Mononuclear cell (primary cell): Measurements from ENCODE around the gene OR6P1. TPM values are rescaled to one million over a fixed set of nuclear protein-coding genes. Genes with fewer than 3 reads are reported as not detected.

Source experiments
- H3K27me3 ChIP-seq: 2 replicates; pipeline ENCODE4 v1.6.0; 2011; ENCODE audit warnings: low read length, control low read depth; ENCODE audit not compliant: insufficient read depth
- H3K4me1 ChIP-seq: 2 replicates; pipeline ENCODE4 v1.5.1; 2011; ENCODE audit warnings: mild to moderate bottlenecking, low read length, control low read depth; ENCODE audit not compliant: insufficient read depth
- H3K4me3 ChIP-seq: 2 replicates; pipeline ENCODE4 v1.5.1; 2011; ENCODE audit warnings: mild to moderate bottlenecking, low read length, moderate library complexity
- H3K9me3 ChIP-seq: 2 replicates; pipeline ENCODE4 v1.5.1; 2011; ENCODE audit warnings: low read depth, mild to moderate bottlenecking, control low read depth, low read length
- total RNA-seq: library from RNA; depleted of rRNA; stranded (reverse); fragments of >200 nt; gene quantifications from one replicate; pipeline ENCODE4 v1.2.3, GENCODE V29; 2012

The OR6P1 gene
- total RNA-seq, 1 donor: not detected

DNA sequence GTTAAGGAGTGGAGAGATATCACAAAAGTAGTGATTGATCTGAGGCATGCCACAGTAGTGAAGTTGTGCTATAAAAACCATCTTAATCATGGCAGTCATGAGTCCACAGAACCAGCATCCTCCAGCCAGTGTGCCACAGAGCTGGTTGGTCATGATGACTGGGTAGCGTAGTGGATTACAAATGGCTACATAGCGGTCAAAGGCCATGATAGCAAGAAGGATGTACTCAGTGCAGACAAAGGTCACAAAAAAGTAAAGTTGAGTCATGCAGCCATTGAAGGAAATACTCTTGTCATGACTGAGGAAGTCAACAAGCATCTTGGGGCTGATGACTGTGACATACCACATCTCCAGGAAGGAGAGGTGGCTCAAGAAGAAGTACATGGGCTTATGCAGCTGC is 22.8 kb downstream of the OR6P1 start:
- no peaks in the 10 kb centered on the region for H3K9me3 ChIP-seq
- H3K4me1 ChIP-seq: no peaks in the 10 kb centered on the region
- no peak overlapping the region for H3K4me3 ChIP-seq
- H3K27me3 ChIP-seq: peaks cover 3% of the 10 kb centered on the region

DNA sequence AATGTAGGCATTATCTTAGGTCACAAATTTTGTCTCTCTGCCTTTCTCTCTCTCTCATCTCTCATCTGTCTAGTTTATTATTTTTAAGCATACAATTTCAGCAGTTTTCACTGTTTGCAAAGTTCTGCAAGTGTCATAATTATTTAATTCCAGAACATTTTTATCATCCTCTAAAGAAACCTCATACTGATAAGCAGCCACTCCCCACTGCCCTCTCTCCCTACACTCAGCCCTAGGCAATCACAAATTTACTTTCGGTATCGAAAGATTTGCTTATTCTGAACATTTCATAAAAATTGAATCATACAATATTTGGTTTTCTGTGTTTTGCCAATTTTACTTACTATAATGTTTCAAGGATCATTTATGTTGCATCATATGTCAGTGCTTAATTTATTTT is 32.8 kb downstream of the OR6P1 start:
- Histone ChIP-seq H3K4me1 (no peaks in the 10 kb centered on the region), H3K4me3 (no peak overlapping the region), H3K27me3 (peaks cover 3% of the 10 kb centered on the region), H3K9me3 (no peaks in the 10 kb centered on the region)

GRCh38 chr1:158534496-158534895 is 35.9 kb downstream of the OR6P1 start:
- peaks cover 10% of the 10 kb centered on the region for H3K27me3 ChIP-seq
- H3K4me3 ChIP-seq: no peak overlapping the region
- no peaks in the 10 kb centered on the region for H3K9me3 ChIP-seq
- no peaks in the 10 kb centered on the region for H3K4me1 ChIP-seq

DNA sequence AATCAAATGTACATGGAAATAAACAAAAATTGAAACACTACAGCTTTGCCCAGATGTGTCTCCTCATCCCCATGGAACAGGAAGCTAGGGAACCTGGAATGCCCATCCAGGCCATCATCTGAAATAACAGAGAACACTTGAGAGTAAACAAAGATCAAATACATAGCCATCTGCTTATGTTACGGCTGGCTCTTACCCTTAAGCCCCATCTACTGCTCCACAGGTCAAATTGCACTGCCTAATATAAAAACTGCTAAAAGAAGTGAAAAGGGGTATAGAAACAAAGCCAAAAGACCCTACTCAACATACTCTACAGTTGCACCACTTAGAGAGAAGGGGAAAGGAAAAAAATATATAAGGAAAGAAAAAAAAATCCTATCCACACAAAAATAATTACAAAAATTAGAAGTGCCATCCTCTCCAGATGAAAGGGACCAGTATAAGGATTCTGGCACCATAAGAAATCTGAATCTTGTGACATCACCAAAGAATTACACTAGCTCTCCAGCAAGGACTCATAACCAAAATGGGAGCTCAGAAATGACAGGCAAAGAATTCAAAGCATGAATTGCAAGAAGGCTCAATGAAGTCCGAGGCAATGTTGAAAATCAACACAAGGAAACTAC is 43.1 kb downstream of the OR6P1 start:
- Histone ChIP-seq H3K27me3 (peaks cover 24% of the 10 kb centered on the region), H3K4me3 (no peak overlapping the region), H3K9me3 (no peaks in the 10 kb centered on the region), H3K4me1 (no peaks in the 10 kb centered on the region)

- Histone ChIP-seq H3K4me3 (no peak overlapping the region), H3K4me1 (no peaks in the 10 kb centered on the region), H3K9me3 (no peaks in the 10 kb centered on the region)
These were observed 48.7 kb downstream of the OR6P1 start for GRCh38 chr1:158521666-158522058.

GRCh38 chr1:158520955-158521665 is 49.3 kb downstream of the OR6P1 start:
- Histone ChIP-seq H3K4me3 (no peak overlapping the region), H3K9me3 (no peaks in the 10 kb centered on the region), H3K27me3 (peaks cover 20% of the 10 kb centered on the region), H3K4me1 (no peaks in the 10 kb centered on the region)

More at GRCh38 chr1:158521666-158522058, 48.7 kb downstream of the OR6P1 start:
- peaks cover 20% of the 10 kb centered on the region for H3K27me3 ChIP-seq

DNA sequence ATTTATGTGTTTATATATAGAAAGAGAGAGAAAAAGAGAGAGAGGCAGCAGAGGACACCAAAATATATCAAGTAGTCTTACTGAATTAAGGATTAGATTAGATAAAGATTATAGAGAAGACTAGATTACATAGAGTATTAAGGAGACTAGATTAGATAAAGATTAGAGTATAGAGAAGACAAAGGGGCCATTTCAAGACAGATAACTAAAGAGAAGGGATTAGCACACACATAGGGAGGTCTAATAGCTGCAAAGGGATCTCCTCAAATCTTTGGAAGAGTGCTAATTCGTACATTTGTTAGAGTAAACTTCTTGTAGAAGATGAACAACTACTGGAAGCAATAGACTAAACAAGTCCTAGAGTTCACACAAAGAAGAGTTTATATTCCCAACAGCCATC is 50.4 kb downstream of the OR6P1 start:
- H3K9me3 ChIP-seq: no peaks in the 10 kb centered on the region
- H3K4me1 ChIP-seq: no peaks in the 10 kb centered on the region
- peaks cover 20% of the 10 kb centered on the region for H3K27me3 ChIP-seq
- no peak overlapping the region for H3K4me3 ChIP-seq

- no peaks in the 10 kb centered on the region for H3K4me1 ChIP-seq
- H3K27me3 ChIP-seq: peaks cover 9% of the 10 kb centered on the region
- no peak overlapping the region for H3K4me3 ChIP-seq
- no peaks in the 10 kb centered on the region for H3K9me3 ChIP-seq
These were observed 53.4 kb downstream of the OR6P1 start for GRCh38 chr1:158516966-158517365.

Other genes starting within 250 kb of the OR6P1 start
- 0.52 TPM for gene CD1B, start 239.0 kb downstream of the OR6P1 start, total RNA-seq
- gene CD1E, start 216.7 kb downstream of the OR6P1 start, total RNA-seq: 0.52 TPM
- not detected for gene OR10T2, start 171.1 kb downstream of the OR6P1 start, total RNA-seq
- gene OR10K2, start 144.3 kb downstream of the OR6P1 start, total RNA-seq: not detected
- gene OR10K1, start 108.7 kb downstream of the OR6P1 start, total RNA-seq: not detected
- gene OR10R2, start 98.4 kb downstream of the OR6P1 start, total RNA-seq: not detected
- not detected for gene OR6Y1, start 16.2 kb downstream of the OR6P1 start, total RNA-seq
- not detected for gene OR10X1, start 9.3 kb upstream of the OR6P1 start, total RNA-seq
- gene OR10Z1, start 34.7 kb upstream of the OR6P1 start, total RNA-seq: 0.31 TPM
- not detected for gene SPTA1, start 116.1 kb upstream of the OR6P1 start, total RNA-seq
- gene OR6K2, start 130.1 kb upstream of the OR6P1 start, total RNA-seq: not detected
- gene OR6K3, start 150.1 kb upstream of the OR6P1 start, total RNA-seq: not detected
- not detected for gene OR6K6, start 184.1 kb upstream of the OR6P1 start, total RNA-seq
- under 0.01 TPM for gene OR6N1, start 201.6 kb upstream of the OR6P1 start, total RNA-seq
- gene OR6N2, start 210.6 kb upstream of the OR6P1 start, total RNA-seq: not detected